Heart right ventricle (tissue), 16 donors: ENCODE results near the gene MAPK11. TPM values are rescaled to one million over a fixed set of nuclear protein-coding genes. Genes with fewer than 3 reads are reported as not detected.

Source experiments
- ATAC-seq, 8 donors: fragments of 200-7000 bp; cut with Tn5 transposase; one replicate each; pipeline ENCODE4 v1.9.1; 2020; ENCODE audit warnings: mild to moderate bottlenecking in 8 of 8, moderate library complexity in 8 of 8, moderate number of reproducible peaks in 1 of 8
- DNase-seq, 2 donors: peaks; one replicate each; pipeline ENCODE4 v3.0.0-alpha.2; 2020
- H3K27ac ChIP-seq, 10 donors: fragments of 200-600 bp; sonication (generic) in 2 of 10; one replicate each; pipeline versions ENCODE4 v1.5.0 to v1.8.0; 2020 to 2022; ENCODE audit warnings: mild to moderate bottlenecking in 3 of 10
- H3K27me3 ChIP-seq, 7 donors: fragments of 200-600 bp; one replicate each; pipeline ENCODE4 v1.8.0; 2021 to 2022; ENCODE audit warnings: mild to moderate bottlenecking in 2 of 7
- H3K36me3 ChIP-seq, 9 donors: fragments of 200-600 bp; sonication (generic) in 1 of 9; one replicate each; pipeline versions ENCODE4 v1.5.0 to v1.8.0; 2020 to 2022; ENCODE audit warnings: mild to moderate bottlenecking in 2 of 9
- H3K4me1 ChIP-seq, 9 donors: fragments of 200-600 bp; sonication (generic) in 1 of 9; one replicate each; pipeline versions ENCODE4 v1.5.0 to v1.8.0; 2020 to 2022; ENCODE audit warnings: mild to moderate bottlenecking in 4 of 9
- H3K4me3 ChIP-seq, 10 donors: fragments of 200-600 bp; sonication (generic) in 2 of 10; one replicate each; pipeline versions ENCODE4 v1.5.0 to v1.8.0; 2020 to 2022; ENCODE audit warnings: mild to moderate bottlenecking in 7 of 10, moderate library complexity in 2 of 10
- H3K9me3 ChIP-seq, 11 donors: fragments of 200-600 bp in 10 of 11; sonication (generic) in 2 of 11; one replicate each; pipeline versions ENCODE4 v1.5.0 to v1.8.0; 2013 to 2022; ENCODE audit warnings: mild to moderate bottlenecking in 2 of 11, control low read depth in 1 of 11, moderate library complexity in 1 of 11
- WGBS, 2 donors: extraction: QIAGEN DNeasy Blood & Tissue Kit; methylation state at CpG; one replicate each; pipeline ENCODE4 v1.1.7; 2013; ENCODE audit warnings: inconsistent platforms in 1 of 2; 5-methylcytosine and 5-hydroxymethylcytosine counted together
- intact Hi-C, 10 donors: fragments of 100-400 bp; cut with DNase I; formaldehyde crosslinking; loops; one replicate each; pipeline versions ENCODE4 v1.11.1 to v1.14.2; 2022
- polyA plus RNA-seq, 2 donors: library from polyadenylated mRNA; stranded (reverse); fragments of 200-250 nt; gene quantifications; one replicate each; pipeline ENCODE4 v1.2.3, GENCODE V29; 2013
- total RNA-seq, 10 donors: library from RNA; stranded (reverse); fragmentation: NEBNext Ultra II Directional in 3 of 10; extraction: Animal tissue kit (Norgen Biotek cat#: 25700) in 3 of 10; gene quantifications; one replicate each; pipeline versions ENCODE4 v1.2.1 to v1.2.4, GENCODE V29; 2021 to 2023
- TF ChIP-seq, protein P1 (sequence below), 9 donors: fragments of 200-600 bp; sonication (generic) in 2 of 9; IDR thresholded peaks; one replicate each; pipeline versions ENCODE4 v1.5.0 to v1.8.0; 2021 to 2022; ENCODE audit warnings: antibody characterized with exemption in 9 of 9, mild to moderate bottlenecking in 5 of 9, moderate library complexity in 1 of 9
- donor health status: Arrhythmogenic right ventricular cardiomyopathy.
- donor health status: ischemic (EF 13 %, LVEDD 7.1; RV severe dilation, severe dysfunction).
- donor health status: healthy with polysubstance abuse.
- donor health status: DM: no; HTN: yes; CAD: no.
- donor health status: DM: no; HTN: no; CAD: no.
- donor health status: ischemic (EF 25% LVEDD 6.9; RV normal size, moderate dysfunction).
- donor health status: ischemic (EF 25% LVEDD 5.7; RV mildly dilated, moderate dysfunction).
- donor health status: healthy.
- donor health status: DM: yes; HTN: yes; CAD: no.
- donor health status: Ischemic cardiomyopathy.
- donor health status: ischemic (EF 35%, LVEDD 5.7; RV mildly dilated, moderate dysfunction).
- donor health status: nonischemic (EF 11% LVEDD 7.7; RV severe dilation, severe dysfunction).
- donor health status: DM: yes; HTN: yes; CAD: no.
- donor health status: PGD.
- donor health status: ischemic (EF 29% LVEDD 5.4; RV normal size, mild dysfunction).
- donor health status: nonischemic (EF 23%, LVEDD 6.1; RV moderate dilation, normal function).

Gene MAPK11
- total and polyA plus RNA-seq, 12 donors, result 4.3 to 18.0 (median 7.2) TPM

- H3K27ac ChIP-seq, result no peak overlapping the region
- no peaks in the 10 kb centered on the region for H3K9me3 ChIP-seq
- WGBS, 2 donors, result 86 to 87% methylated on average over 7 of the region's 7 CpGs
- no peaks in the 10 kb centered on the region for H3K27me3 ChIP-seq
- TF ChIP-seq, protein P1, sequence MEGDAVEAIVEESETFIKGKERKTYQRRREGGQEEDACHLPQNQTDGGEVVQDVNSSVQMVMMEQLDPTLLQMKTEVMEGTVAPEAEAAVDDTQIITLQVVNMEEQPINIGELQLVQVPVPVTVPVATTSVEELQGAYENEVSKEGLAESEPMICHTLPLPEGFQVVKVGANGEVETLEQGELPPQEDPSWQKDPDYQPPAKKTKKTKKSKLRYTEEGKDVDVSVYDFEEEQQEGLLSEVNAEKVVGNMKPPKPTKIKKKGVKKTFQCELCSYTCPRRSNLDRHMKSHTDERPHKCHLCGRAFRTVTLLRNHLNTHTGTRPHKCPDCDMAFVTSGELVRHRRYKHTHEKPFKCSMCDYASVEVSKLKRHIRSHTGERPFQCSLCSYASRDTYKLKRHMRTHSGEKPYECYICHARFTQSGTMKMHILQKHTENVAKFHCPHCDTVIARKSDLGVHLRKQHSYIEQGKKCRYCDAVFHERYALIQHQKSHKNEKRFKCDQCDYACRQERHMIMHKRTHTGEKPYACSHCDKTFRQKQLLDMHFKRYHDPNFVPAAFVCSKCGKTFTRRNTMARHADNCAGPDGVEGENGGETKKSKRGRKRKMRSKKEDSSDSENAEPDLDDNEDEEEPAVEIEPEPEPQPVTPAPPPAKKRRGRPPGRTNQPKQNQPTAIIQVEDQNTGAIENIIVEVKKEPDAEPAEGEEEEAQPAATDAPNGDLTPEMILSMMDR (IDR thresholded peaks at IDR 0.05), result no peak
- peaks cover 0 to 16% (median 5%) of the 10 kb centered on the region in 9 donors for H3K4me1 ChIP-seq
- no peak for DNase-seq
- intact Hi-C loops, result no loop called here
- no peak overlapping the region for H3K4me3 ChIP-seq
- ATAC-seq, result no peak
- H3K36me3 ChIP-seq, result no peaks in the 10 kb centered on the region
These were observed 48.1 kb upstream of the MAPK11 start for GRCh38 chr22:50318356-50318697.

GRCh38 chr22:50317674-50318073, 47.5 kb upstream of the MAPK11 start:
- Histone ChIP-seq H3K36me3 (no peaks in the 10 kb centered on the region), H3K27ac (no peak overlapping the region), H3K27me3 (no peaks in the 10 kb centered on the region), H3K4me3 (no peak overlapping the region), H3K4me1 (peaks cover 0 to 16% (median 5%) of the 10 kb centered on the region in 9 donors), H3K9me3 (no peaks in the 10 kb centered on the region)
- TF ChIP-seq, protein P1 (IDR thresholded peaks at IDR 0.05), result no peak
- 88 to 95% methylated on average over 7 of the region's 7 CpGs for WGBS, 2 donors
- no peak for DNase-seq
- no peak for ATAC-seq
- intact Hi-C loops, result no loop called here

- no peak for ATAC-seq
- Histone ChIP-seq H3K27ac (no peak overlapping the region), H3K36me3 (no peaks in the 10 kb centered on the region), H3K4me1 (peaks cover 0 to 16% (median 5%) of the 10 kb centered on the region in 9 donors), H3K27me3 (no peaks in the 10 kb centered on the region), H3K9me3 (no peaks in the 10 kb centered on the region), H3K4me3 (no peak overlapping the region)
- WGBS, 2 donors, result 95% methylated on average over 9 of the region's 9 CpGs
- intact Hi-C loops, result no loop called here
- DNase-seq, result no peak
- TF ChIP-seq, protein P1 (IDR thresholded peaks at IDR 0.05), result no peak
These were observed 47.0 kb upstream of the MAPK11 start for GRCh38 chr22:50317178-50317577.

- DNase-seq (no peak), ATAC-seq (no peak)
- Histone ChIP-seq H3K27ac (no peak overlapping the region), H3K4me1 (peaks cover 0 to 16% (median 5%) of the 10 kb centered on the region in 9 donors), H3K36me3 (no peaks in the 10 kb centered on the region), H3K27me3 (no peaks in the 10 kb centered on the region), H3K4me3 (no peak overlapping the region), H3K9me3 (no peaks in the 10 kb centered on the region)
- TF ChIP-seq, protein P1 (IDR thresholded peaks at IDR 0.05), result no peak
- 87 to 92% methylated on average over 29 of the region's 45 CpGs for WGBS, 2 donors
- intact Hi-C loops, result no loop called here
These were observed 46.2 kb upstream of the MAPK11 start for GRCh38 chr22:50316114-50317065.
